A549 treated with RU486 at 1 μM for 4 hours (cell line): ENCODE data around the gene CFAP299. TPM values are rescaled to one million over a fixed set of nuclear protein-coding genes. Genes with fewer than 3 reads are reported as not detected.

Experiments used
- total RNA-seq: library from RNA; stranded (reverse); fragments of 200-300 nt; extraction: Qiagen RNA extraction; gene quantifications from 5 replicates; pipeline ENCODE4 v1.2.3, GENCODE V29; 2022; ENCODE audit warnings: low read depth

CFAP299 gene
- not detected in 5 replicates for total RNA-seq

DNA sequence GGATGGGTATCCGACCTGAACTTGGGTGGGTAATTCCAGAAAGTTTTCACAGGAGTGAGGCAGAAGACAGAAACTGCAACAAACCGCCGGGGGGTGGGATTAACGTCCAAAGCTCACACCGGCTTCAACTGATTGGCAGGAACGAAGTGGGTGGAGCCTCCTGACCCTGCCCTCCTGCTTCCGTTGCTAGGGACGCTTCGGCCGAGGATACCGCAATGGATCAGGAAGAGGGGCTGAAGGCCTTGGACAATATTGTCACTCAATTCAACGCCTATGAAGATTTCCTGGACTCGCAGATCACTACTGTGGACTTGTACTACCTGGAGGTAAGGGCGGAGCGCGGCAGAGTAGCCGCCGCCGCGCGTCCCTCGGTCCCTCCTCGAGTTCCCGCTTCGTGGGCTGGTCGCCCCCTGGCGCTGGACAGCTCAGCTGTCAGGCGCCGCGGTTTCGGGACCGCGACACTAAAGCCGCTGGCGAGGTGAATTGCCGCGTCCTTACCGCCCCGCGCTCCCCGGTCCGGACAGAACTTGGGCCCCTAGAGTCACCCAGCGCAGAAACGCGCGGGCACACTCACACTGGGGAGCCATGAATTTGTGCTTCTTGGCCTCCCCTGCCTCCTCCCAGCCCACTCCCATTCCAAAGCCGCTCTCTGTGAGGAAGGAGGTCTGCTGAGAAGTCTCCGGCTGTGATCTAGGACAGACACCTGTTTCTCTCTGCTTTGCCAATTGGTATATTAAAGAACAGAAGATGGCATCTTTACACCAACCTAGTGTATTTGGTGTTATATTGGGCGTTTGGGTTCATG is at the start of gene CFAP299:
TSS of gene CFAP299 (plus strand) at position 177 of the 805 bp plus-strand sequence.

Other genes starting within 250 kb of the CFAP299 start
- 0.23 to 0.70 TPM (median 0.54 TPM) in 5 replicates for gene PRDM8, start 138.2 kb upstream of the CFAP299 start, total RNA-seq
- gene FGF5, start 69.1 kb upstream of the CFAP299 start, total RNA-seq: 0.06 to 0.74 TPM (median 0.34 TPM) in 5 replicates